Body of pancreas (tissue), 4 donors: Measurements from ENCODE around the gene NECAB3. TPM values are rescaled to one million over a fixed set of nuclear protein-coding genes. Genes with fewer than 3 reads are reported as not detected.

Experiments used
- ATAC-seq: fragments of 150-250 bp; one replicate; pipeline ENCODE4 v1.9.1; 2016
- DNase-seq, 4 donors: peaks; one replicate each; pipeline ENCODE4 v3.0.0-alpha.2; 2019
- H3K27ac ChIP-seq, 4 donors: fragments of 200-600 bp; sonication (generic); 1 replicate in 3 of 4; 2 replicates in 1 of 4; pipeline versions ENCODE4 v1.5.1 to v1.6.1; 2016 to 2019; ENCODE audit warnings: mild to moderate bottlenecking in 1 of 4, mixed read lengths in 1 of 4, moderate library complexity in 1 of 4
- H3K27me3 ChIP-seq, 2 donors: fragments of 200-600 bp; sonication (generic); one replicate each; pipeline ENCODE4 v1.6.0; 2016; ENCODE audit warnings: mild to moderate bottlenecking in 1 of 2
- H3K36me3 ChIP-seq, 2 donors: fragments of 200-600 bp; sonication (generic); replicated peaks in 1 of 2; 2 replicates each; pipeline ENCODE4 v1.5.1; 2016; ENCODE audit warnings: low read depth in 2 of 2; ENCODE audit not compliant: insufficient read depth in 1 of 2
- H3K4me1 ChIP-seq: fragments of 200-600 bp; sonication (generic); one replicate; pipeline ENCODE4 v1.6.0; 2016
- H3K4me3 ChIP-seq, 2 donors: fragments of 200-600 bp; sonication (generic); 1 replicate in 1 of 2; 2 replicates in 1 of 2; pipeline ENCODE4 v1.5.1; 2016 to 2019
- H3K9me3 ChIP-seq, 3 donors: fragments of 200-600 bp; sonication (generic); 1 replicate in 2 of 3; 2 replicates in 1 of 3; pipeline ENCODE4 v1.5.1; 2016
- CTCF ChIP-seq, 7 experiments: fragments of 450-650 bp in 4 of 7; fragments of 200-600 bp in 3 of 7; sonication (generic) in 3 of 7; IDR thresholded peaks; one replicate each; pipeline ENCODE4 v1.5.1; 2016 to 2019; ENCODE audit warnings: antibody characterized with exemption in 7 of 7
- POLR2A ChIP-seq, 3 donors: fragments of 450-650 bp; IDR thresholded peaks; one replicate each; pipeline ENCODE4 v1.6.1; 2016; ENCODE audit warnings: antibody characterized with exemption in 3 of 3, mild to moderate bottlenecking in 2 of 3
- WGBS, 2 donors: methylation state at CpG; one replicate each; pipeline ENCODE4 v1.1.5; 2017; 5-methylcytosine and 5-hydroxymethylcytosine counted together
- intact Hi-C: fragments of 100-400 bp; cut with DNase I; formaldehyde crosslinking; loops from one replicate; pipeline ENCODE4 v1.15.1; 2023
- total RNA-seq, 2 donors: library from RNA; depleted of rRNA; stranded (reverse); fragments of >200 nt; gene quantifications; one replicate each; pipeline ENCODE4 v1.1.0, GENCODE V29; 2016

Gene NECAB3
- total RNA-seq, 2 donors from 2014 or later: 41.8 to 92.3 TPM

GRCh38 chr20:33716498-33716897 is 42.3 kb upstream of the NECAB3 start:
- Histone ChIP-seq H3K36me3 (peaks cover 0 to 7% of the 10 kb centered on the region in 2 donors), H3K27me3 (no peaks in the 10 kb centered on the region), H3K9me3 (no peaks in the 10 kb centered on the region), H3K4me1 (peaks cover 18% of the 10 kb centered on the region), H3K4me3 (no peak overlapping the region), H3K27ac (no peak overlapping the region)
- DNase-seq (no peak), ATAC-seq (no peak)
- no peak for TF ChIP-seq CTCF (IDR thresholded peaks at IDR 0.05)
- no peak for TF ChIP-seq POLR2A (IDR thresholded peaks at IDR 0.05)
- intact Hi-C loops: no loop called here
- WGBS, 2 donors: 83 to 87% methylated on average over 2 of the region's 2 CpGs

- Histone ChIP-seq H3K27me3 (no peaks in the 10 kb centered on the region), H3K4me1 (peaks cover 6% of the 10 kb centered on the region), H3K27ac (no peak overlapping the region), H3K4me3 (no peak overlapping the region), H3K9me3 (no peaks in the 10 kb centered on the region), H3K36me3 (peaks cover 0 to 7% of the 10 kb centered on the region in 2 donors)
- DNase-seq (no peak), ATAC-seq (no peak)
- intact Hi-C loops: no loop called here
- TF ChIP-seq POLR2A (IDR thresholded peaks at IDR 0.05) (no peak), CTCF (IDR thresholded peaks at IDR 0.05) (no peak)
- 81 to 82% methylated on average over 8 to 10 of the region's 10 CpGs for WGBS, 2 donors
Observed at GRCh38 chr20:33713865-33714367, 39.7 kb upstream of the NECAB3 start.

- Histone ChIP-seq H3K4me1 (no peaks in the 10 kb centered on the region), H3K9me3 (no peaks in the 10 kb centered on the region), H3K27ac (no peak overlapping the region), H3K27me3 (no peaks in the 10 kb centered on the region), H3K36me3 (peaks cover 0 to 7% of the 10 kb centered on the region in 2 donors), H3K4me3 (no peak overlapping the region)
- TF ChIP-seq CTCF (IDR thresholded peaks at IDR 0.05) (no peak), POLR2A (IDR thresholded peaks at IDR 0.05) (no peak)
- whole genome bisulfite sequencing, 2 donors: 0 to 56% methylated on average over 1 of the region's 1 CpG
- intact Hi-C loops: no loop called here
- no peak for ATAC-seq
- DNase-seq: no peak
Observed at GRCh38 chr20:33711446-33711738, 37.2 kb upstream of the NECAB3 start.

- TF ChIP-seq CTCF (IDR thresholded peaks at IDR 0.05): no peak
- TF ChIP-seq POLR2A (IDR thresholded peaks at IDR 0.05): no peak
- H3K27ac ChIP-seq: no peak overlapping the region
- H3K9me3 ChIP-seq: no peaks in the 10 kb centered on the region
- DNase-seq (no peak), ATAC-seq (no peak)
- intact Hi-C loops: no loop called here
- no peak overlapping the region for H3K4me3 ChIP-seq
- H3K4me1 ChIP-seq: no peaks in the 10 kb centered on the region
- H3K36me3 ChIP-seq: peaks cover 0 to 7% of the 10 kb centered on the region in 2 donors
- WGBS, 2 donors: 67 to 74% methylated on average over 14 of the region's 14 CpGs
- no peaks in the 10 kb centered on the region for H3K27me3 ChIP-seq
Observed at GRCh38 chr20:33710681-33711445, 36.6 kb upstream of the NECAB3 start.
